ENCODE measurements around the gene L3MBTL3. TPM values are rescaled to one million over a fixed set of nuclear protein-coding genes. Genes with fewer than 3 reads are reported as not detected.

Gene L3MBTL3
- total and polyA plus RNA-seq, 5 experiments from 2014 or later, result 3.7 to 53.7 (median 6.9) TPM

DNA sequence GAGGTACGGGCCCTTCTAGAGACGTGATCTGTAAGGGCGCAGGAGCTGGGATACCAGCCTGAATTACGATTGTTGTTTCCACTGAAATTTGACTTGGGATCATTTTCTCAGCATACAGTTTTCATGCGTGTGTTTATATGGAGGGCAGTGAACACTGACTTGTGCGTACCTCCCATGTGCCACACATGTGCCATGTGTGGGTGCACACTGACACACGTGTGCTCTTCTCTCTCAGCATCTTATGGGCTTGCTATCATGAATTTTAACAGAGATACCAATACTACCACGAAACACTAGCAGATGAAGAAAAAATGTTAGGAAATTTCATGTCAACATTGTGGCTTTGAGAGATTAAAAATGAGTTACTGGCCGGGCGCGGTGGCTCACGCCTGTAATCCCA is 39.1 kb downstream of the L3MBTL3 start:
- peaks cover 0 to 1% (median 0%) of the 10 kb centered on the region in 5 donors for H3K27me3 Mint-ChIP-seq
- H3K4me1 Mint-ChIP-seq, result peaks cover 11 to 28% (median 21%) of the 10 kb centered on the region in 4 donors
- POLR2A ChIA-PET, result no interaction called here
- no peaks in the 10 kb centered on the region for H3K9me3 Mint-ChIP-seq
- H3K27ac Mint-ChIP-seq, result peak overlapping the region in 3 of 10 donors; percentile 5 to 75 (median 62)
- ATAC-seq, result no peak
- no peak for DNase-seq
- no peak overlapping the region for H3K4me3 Mint-ChIP-seq
- peaks cover 31 to 84% (median 57%) of the 10 kb centered on the region in 3 donors for H3K36me3 Mint-ChIP-seq

DNA sequence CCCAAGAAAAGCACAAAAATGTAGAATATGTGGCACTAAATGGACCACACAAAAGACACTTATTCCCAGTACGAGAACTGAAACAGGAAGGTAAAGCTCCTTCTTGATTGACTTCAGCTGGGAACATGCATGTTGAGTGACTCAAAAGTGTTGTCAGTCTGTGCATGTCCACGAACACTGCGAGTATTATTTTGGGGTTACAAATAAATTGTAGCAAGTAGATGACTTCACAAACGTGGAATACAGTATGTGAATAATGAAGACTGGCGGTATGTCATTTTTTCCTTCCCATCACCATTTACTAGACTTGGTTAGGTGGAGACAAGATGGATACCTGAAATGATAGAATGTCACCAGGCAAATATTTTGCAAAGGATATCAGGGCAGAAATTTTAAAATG is 45.4 kb downstream of the L3MBTL3 start:
- H3K4me3 Mint-ChIP-seq, result no peak overlapping the region
- POLR2A ChIA-PET, result no interaction called here
- no peaks in the 10 kb centered on the region for H3K27me3 Mint-ChIP-seq
- no peaks in the 10 kb centered on the region for H3K9me3 Mint-ChIP-seq
- ATAC-seq (no peak), DNase-seq (no peak)
- peaks cover 1 to 84% (median 41%) of the 10 kb centered on the region in 3 donors for H3K36me3 Mint-ChIP-seq
- H3K4me1 Mint-ChIP-seq, result peaks cover 2 to 11% (median 9%) of the 10 kb centered on the region in 4 donors
- peak overlapping the region in 3 of 10 donors; percentile 2 to 70 (median 19) for H3K27ac Mint-ChIP-seq

DNA sequence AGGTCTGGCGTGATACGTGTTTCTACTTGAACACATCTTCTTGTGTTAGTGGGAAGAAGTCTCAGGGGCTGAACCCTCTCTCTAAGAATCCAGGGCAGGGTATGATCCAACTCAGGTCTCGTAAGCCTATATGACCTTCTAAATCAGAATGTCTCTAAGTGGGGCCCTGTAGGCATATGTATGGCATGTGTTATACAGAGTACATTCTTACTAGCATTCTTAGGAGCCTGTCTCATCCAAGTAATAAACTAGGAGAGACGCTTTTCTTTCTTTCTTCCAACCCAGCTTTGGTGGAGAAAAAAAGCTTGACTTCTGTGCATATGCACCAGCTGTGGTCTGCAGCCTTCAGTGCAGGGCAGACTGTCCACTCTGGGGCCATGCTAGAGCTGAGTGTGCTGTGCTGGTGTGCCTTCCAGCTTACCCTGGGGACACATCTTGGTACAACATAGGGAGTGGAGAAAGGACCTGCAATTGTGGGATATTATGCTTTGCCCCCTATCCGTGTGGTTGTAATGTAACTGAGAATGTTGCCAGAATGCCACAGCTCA is 47.3 kb downstream of the L3MBTL3 start:
- H3K9me3 Mint-ChIP-seq, result no peaks in the 10 kb centered on the region
- DNase-seq (no peak), ATAC-seq (no peak)
- peaks cover 2 to 11% (median 9%) of the 10 kb centered on the region in 4 donors for H3K4me1 Mint-ChIP-seq
- POLR2A ChIA-PET, result no interaction called here
- no peak overlapping the region for H3K4me3 Mint-ChIP-seq
- peaks cover 12 to 88% (median 45%) of the 10 kb centered on the region in 3 donors for H3K36me3 Mint-ChIP-seq
- H3K27ac Mint-ChIP-seq, result peak overlapping the region in 1 of 10 donors; percentile 26
- no peaks in the 10 kb centered on the region for H3K27me3 Mint-ChIP-seq

DNA sequence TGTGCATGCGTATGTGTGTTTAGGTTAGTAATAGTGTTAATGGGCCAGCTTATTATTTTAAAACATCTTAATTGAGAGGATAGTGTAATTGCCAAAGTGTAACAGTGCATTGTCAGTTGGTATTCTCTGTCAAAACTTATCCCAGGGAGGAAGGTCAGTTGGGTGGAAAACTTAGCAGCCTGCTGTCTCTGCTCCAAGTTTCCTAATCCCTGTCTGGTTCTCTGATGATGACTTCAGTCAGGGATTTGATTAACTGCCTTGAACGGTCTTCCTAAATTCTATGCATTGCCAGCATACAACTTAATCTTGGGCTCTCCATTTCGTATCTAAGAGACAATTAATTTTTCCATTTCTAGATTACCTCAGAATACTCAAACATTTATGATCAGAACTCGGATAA is 51.1 kb downstream of the L3MBTL3 start:
- no peak for ATAC-seq
- H3K27ac Mint-ChIP-seq, result peak overlapping the region in 3 of 10 donors; percentile 6 to 15 (median 12)
- no peak for DNase-seq
- no peaks in the 10 kb centered on the region for H3K27me3 Mint-ChIP-seq
- no peaks in the 10 kb centered on the region for H3K9me3 Mint-ChIP-seq
- H3K4me3 Mint-ChIP-seq, result no peak overlapping the region
- POLR2A ChIA-PET, result no interaction called here
- H3K36me3 Mint-ChIP-seq, result peaks cover 12 to 80% (median 34%) of the 10 kb centered on the region in 3 donors
- peaks cover 0 to 3% (median under 1%) of the 10 kb centered on the region in 4 donors for H3K4me1 Mint-ChIP-seq

DNA sequence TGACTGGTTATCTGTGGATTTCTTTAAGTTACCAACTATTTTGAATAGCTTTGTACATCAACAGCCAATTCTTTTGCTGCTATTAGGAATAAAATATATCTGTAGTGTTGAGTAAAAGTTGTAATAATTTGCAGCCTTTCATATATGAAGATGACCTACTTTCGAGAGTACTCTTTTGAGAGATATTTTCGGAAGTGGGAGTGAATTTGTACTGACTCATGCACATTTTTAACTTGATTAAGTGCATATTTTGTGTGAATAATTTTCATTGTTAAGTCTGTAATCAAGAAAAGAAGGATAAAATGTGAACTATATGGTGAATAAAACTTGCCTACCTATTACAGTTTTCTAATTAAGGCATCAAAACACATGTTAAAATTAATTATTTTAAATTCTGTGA is 51.9 kb downstream of the L3MBTL3 start:
- no peaks in the 10 kb centered on the region for H3K9me3 Mint-ChIP-seq
- no peaks in the 10 kb centered on the region for H3K27me3 Mint-ChIP-seq
- H3K4me3 Mint-ChIP-seq, result no peak overlapping the region
- H3K27ac Mint-ChIP-seq, result peak overlapping the region in 1 of 10 donors; percentile 39
- DNase-seq, result no peak
- no peak for ATAC-seq
- H3K36me3 Mint-ChIP-seq, result peaks cover 12 to 83% (median 34%) of the 10 kb centered on the region in 3 donors
- POLR2A ChIA-PET, result interaction anchor here (0.6 kb wide), 1 partner anchor 129 kb away, joined by 3 read pairs; no protein-coding TSS in a partner anchor
- peaks cover 5 to 9% (median 6%) of the 10 kb centered on the region in 4 donors for H3K4me1 Mint-ChIP-seq

DNA sequence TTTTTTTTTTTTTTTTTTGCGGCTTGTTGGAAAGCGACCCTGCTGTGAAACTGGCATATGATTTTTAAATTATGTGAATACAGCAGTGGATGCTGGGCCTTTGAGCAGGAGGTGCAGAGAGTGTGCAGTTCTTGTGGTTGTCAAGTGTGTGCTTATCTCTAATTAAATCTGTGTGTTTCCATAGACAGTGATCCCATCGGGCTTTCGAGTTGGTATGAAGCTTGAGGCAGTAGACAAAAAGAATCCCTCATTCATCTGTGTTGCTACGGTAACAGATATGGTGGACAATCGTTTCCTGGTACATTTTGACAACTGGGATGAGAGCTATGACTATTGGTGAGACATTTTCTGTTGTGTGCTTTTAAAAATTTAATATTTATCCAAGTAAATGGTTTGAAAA is 52.4 kb downstream of the L3MBTL3 start:
- H3K4me3 Mint-ChIP-seq, result no peak overlapping the region
- no peaks in the 10 kb centered on the region for H3K27me3 Mint-ChIP-seq
- POLR2A ChIA-PET, result interaction anchor here (0.6 kb wide), 1 partner anchor 128 kb away, joined by 3 read pairs; no protein-coding TSS in a partner anchor
- H3K36me3 Mint-ChIP-seq, result peaks cover 12 to 84% (median 34%) of the 10 kb centered on the region in 3 donors
- H3K27ac Mint-ChIP-seq, result no peak overlapping the region
- no peak for ATAC-seq
- no peaks in the 10 kb centered on the region for H3K9me3 Mint-ChIP-seq
- DNase-seq, result no peak
- peaks cover 9 to 13% (median 10%) of the 10 kb centered on the region in 4 donors for H3K4me1 Mint-ChIP-seq

DNA sequence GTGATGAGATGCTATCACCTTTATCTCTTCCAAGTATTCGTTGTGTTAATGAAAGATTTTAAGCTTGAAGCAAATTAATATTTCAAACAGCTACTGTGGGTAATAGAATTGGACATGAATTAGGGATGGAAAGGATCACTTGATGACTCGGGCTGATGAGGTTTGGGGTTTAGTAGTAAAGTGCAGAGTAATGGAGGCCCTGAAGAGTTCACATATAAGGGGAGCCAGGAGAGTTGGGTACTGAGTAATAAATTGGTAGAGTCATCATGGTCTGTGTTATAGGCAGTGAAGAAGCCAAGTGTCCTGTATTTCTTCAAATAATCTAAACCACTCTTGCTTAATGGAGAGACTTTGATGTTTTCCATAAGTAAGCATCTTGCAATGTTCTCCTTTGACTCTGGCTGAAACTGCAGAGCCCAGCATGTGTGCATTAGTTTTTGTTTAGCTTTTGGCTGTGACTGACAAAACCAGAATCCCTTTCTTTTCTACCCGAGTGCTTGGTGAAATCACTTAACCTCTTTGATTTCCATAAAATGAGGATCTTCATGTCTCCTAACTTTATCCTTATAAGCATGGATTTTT is 57.6 kb downstream of the L3MBTL3 start:
- no peaks in the 10 kb centered on the region for H3K27me3 Mint-ChIP-seq
- peaks cover 9 to 21% (median 16%) of the 10 kb centered on the region in 4 donors for H3K4me1 Mint-ChIP-seq
- ATAC-seq (no peak), DNase-seq (no peak)
- POLR2A ChIA-PET, result interaction anchor here (0.9 kb wide), 1 partner anchor 147 kb away, joined by 4 read pairs; the partner anchor contains the start of gene SAMD3
- H3K27ac Mint-ChIP-seq, result peak overlapping the region in 3 of 10 donors; percentile 5 to 75 (median 13)
- peaks cover 0 to 67% (median 26%) of the 10 kb centered on the region in 3 donors for H3K36me3 Mint-ChIP-seq
- no peak overlapping the region for H3K4me3 Mint-ChIP-seq
- no peaks in the 10 kb centered on the region for H3K9me3 Mint-ChIP-seq

DNA sequence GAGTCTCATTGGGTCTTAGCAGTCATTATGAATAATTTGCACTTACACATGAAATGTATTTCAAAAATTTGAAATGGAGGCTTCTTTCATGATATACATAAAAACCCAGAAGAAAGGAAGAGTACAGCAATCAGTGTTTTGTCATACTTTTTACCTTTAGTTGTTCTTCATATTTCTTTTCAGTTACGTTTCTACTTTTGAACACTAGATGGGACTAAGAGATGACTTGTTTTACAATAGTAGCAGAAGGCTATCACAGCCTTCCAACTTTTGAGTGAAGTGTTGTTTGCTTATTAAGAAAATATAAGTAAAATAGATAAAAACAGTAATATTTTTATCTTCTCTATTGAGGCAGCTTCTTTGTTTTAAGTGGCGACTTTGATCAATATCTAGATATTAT is 58.1 kb downstream of the L3MBTL3 start:
- DNase-seq (peak in 2 of 10 donors; percentile 21), ATAC-seq (no peak)
- Mint-ChIP-seq H3K9me3 (no peaks in the 10 kb centered on the region), H3K4me1 (peaks cover 9 to 21% (median 16%) of the 10 kb centered on the region in 4 donors), H3K36me3 (peaks cover 0 to 70% (median 28%) of the 10 kb centered on the region in 3 donors), H3K27ac (no peak overlapping the region), H3K27me3 (no peaks in the 10 kb centered on the region), H3K4me3 (no peak overlapping the region)
- POLR2A ChIA-PET, result no interaction called here

DNA sequence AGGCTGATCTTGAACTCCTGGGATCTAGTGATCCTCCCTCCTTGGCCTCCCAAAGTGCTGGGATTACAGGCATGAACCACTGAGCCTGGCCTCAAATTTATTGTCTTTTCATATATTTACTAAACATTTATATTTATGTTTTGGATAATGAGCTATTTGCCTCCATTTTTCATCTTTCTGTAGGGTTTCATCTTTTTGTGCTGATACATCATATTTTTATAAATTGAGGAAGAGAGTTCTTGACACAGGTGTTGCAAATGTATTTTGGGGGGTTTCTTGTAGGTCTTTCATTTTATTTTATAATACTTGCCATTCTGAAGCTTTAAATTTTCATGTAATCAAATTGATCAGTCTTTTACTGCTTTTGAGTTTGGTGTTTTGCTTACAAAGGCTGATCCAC is 72.4 kb downstream of the L3MBTL3 start:
- peaks cover 5 to 34% (median 16%) of the 10 kb centered on the region in 4 donors for H3K4me1 Mint-ChIP-seq
- no peak overlapping the region for H3K27ac Mint-ChIP-seq
- POLR2A ChIA-PET, result no interaction called here
- peaks cover 25 to 65% (median 53%) of the 10 kb centered on the region in 3 donors for H3K36me3 Mint-ChIP-seq
- H3K4me3 Mint-ChIP-seq, result no peak overlapping the region
- H3K27me3 Mint-ChIP-seq, result no peaks in the 10 kb centered on the region
- ATAC-seq (no peak), DNase-seq (no peak)
- H3K9me3 Mint-ChIP-seq, result peaks cover 0 to 9% (median 1%) of the 10 kb centered on the region in 9 donors

DNA sequence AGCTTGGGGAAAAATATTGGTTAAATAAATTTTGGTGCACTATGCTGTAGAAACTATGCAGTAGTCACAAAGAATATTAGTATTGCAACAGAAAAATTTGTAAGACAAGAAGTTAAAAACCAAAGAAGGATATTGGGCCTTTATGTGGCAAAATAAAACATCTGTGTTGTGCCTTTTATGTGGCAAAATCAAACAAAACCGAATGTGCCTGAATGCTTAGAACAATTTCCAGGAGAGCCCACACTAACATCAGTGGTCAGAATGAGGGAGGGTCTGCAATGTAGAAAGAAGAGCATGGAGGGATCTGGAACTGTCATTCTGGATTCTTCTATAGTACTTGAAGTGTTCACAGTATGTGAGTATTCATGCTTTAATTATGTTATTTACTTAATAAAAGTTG is 75.2 kb downstream of the L3MBTL3 start:
- ATAC-seq, result no peak
- peak in 2 of 10 donors; percentile 11 to 22 for DNase-seq
- peaks cover 0 to 9% (median 1%) of the 10 kb centered on the region in 9 donors for H3K9me3 Mint-ChIP-seq
- peak overlapping the region in 1 of 10 donors; percentile 4 for H3K4me3 Mint-ChIP-seq
- H3K36me3 Mint-ChIP-seq, result peaks cover 20 to 74% (median 49%) of the 10 kb centered on the region in 3 donors
- H3K27ac Mint-ChIP-seq, result peak overlapping the region in 1 of 10 donors; percentile 34
- H3K27me3 Mint-ChIP-seq, result no peaks in the 10 kb centered on the region
- POLR2A ChIA-PET, result no interaction called here
- H3K4me1 Mint-ChIP-seq, result peaks cover 5 to 29% (median 18%) of the 10 kb centered on the region in 4 donors

DNA sequence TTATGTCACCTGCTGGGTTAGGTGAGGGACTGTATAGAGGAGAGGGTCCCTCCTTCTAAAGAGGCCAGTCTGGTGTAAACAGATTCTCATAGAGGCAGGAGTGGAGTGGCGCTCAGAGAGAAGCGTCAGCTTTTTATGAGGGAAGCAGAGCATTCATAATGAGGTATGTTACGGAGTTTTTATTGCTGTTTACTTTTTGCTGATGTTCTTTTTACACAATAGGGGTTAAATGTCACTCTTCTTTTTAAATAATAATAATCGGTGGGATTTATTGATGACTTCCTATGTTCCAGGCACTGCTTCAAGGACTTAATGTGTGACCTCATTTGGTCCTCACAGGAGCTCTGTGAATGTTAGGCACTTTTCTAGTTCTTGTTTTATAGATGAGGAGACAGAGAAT is 79.9 kb downstream of the L3MBTL3 start:
- Mint-ChIP-seq H3K27ac (no peak overlapping the region), H3K4me3 (no peak overlapping the region), H3K36me3 (peaks cover 20 to 66% (median 47%) of the 10 kb centered on the region in 3 donors), H3K9me3 (no peaks in the 10 kb centered on the region), H3K27me3 (no peaks in the 10 kb centered on the region), H3K4me1 (peaks cover 8 to 11% (median 8%) of the 10 kb centered on the region in 4 donors)
- ATAC-seq, result no peak
- no peak for DNase-seq
- POLR2A ChIA-PET, result no interaction called here

DNA sequence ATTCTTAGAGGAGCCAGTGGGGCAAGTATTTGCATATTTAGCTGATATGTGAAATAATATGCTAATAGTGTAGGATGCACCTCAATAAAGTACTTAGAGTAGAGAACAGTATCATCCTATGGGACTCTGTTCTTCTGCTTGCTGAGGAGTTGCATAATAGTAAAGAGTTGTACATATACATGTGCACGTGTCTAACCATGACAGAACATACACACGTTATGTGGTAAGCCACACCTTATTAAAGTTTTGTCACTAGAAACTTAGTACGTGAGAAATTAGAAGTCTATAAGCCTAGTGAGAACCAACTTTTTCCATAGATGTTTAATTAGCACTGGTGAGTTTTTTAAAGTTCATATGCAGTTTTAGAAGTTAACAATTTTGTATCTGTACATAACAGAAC is 80.7 kb downstream of the L3MBTL3 start:
- Mint-ChIP-seq H3K4me3 (no peak overlapping the region), H3K36me3 (peaks cover 20 to 69% (median 47%) of the 10 kb centered on the region in 3 donors), H3K27ac (no peak overlapping the region), H3K4me1 (peaks cover 3 to 7% (median 4%) of the 10 kb centered on the region in 4 donors), H3K27me3 (no peaks in the 10 kb centered on the region), H3K9me3 (no peaks in the 10 kb centered on the region)
- DNase-seq (no peak), ATAC-seq (no peak)
- POLR2A ChIA-PET, result no interaction called here

DNA sequence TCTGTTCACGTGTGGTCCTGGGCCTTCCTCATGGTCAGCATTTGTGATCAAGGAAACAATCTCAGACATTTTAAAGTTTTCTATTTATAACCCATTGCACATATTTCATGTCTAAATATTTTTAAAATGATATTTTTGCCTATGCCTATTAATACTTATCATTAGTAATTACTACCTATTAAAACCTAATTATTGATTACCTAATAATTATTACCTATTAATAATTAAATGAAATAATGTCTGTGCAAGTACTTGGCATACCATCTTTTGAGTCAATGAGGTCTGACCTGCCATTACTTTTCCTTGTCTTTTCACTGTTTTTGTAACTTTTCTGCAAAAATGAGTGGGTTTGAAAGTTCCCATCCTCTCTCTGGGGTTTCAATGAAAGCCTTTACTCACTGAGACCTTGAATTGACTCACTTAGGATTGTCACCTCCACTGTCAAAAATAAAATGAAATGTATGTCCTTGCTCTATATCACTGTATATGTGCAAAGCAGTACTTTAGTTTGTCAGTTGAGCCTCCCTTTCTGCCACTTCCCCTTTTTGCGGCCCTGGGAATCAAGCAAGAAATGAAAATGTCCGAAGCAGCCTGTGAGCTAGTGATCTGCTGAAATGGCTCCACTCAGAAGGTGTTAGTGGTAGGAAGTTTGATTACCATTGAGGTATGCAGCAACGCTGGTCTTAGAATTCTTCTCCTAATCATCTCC is 87.8 kb downstream of the L3MBTL3 start:
- Mint-ChIP-seq H3K36me3 (peaks cover 18 to 70% (median 52%) of the 10 kb centered on the region in 3 donors), H3K4me1 (peaks cover 4 to 38% (median 19%) of the 10 kb centered on the region in 4 donors), H3K4me3 (no peak overlapping the region), H3K27ac (peak overlapping the region in 4 of 10 donors; percentile 29 to 70 (median 40)), H3K27me3 (no peaks in the 10 kb centered on the region), H3K9me3 (peaks cover 0 to 9% (median 2%) of the 10 kb centered on the region in 9 donors)
- ATAC-seq (no peak), DNase-seq (peak in 1 of 10 donors; percentile 11)
- POLR2A ChIA-PET, result no interaction called here

All from naive thymus-derived CD8-positive, alpha-beta T cell (primary cell).